Choroid plexus epithelial cell (primary cell): ENCODE measurements around the gene COPG2.
"Not testable (repeated sequence)": the region's sequence is repeated elsewhere in the genome, so short reads cannot be mapped to it uniquely, and the experiment has no call there.

Experiments
- DNase-seq: peaks from one replicate; pipeline ENCODE4 v3.0.0-alpha.2; 2010; ENCODE audit warnings: low read depth
- H3K4me3 ChIP-seq: 2 replicates; pipeline ENCODE4 v1.5.1; 2011; ENCODE audit warnings: low read depth, mild to moderate bottlenecking, control low read depth, low read length, moderate library complexity
- TF ChIP-seq, protein P1 (sequence below): conservative IDR thresholded peaks from 2 replicates; pipeline ENCODE4 v1.5.1; 2011; ENCODE audit warnings: low read depth, mild to moderate bottlenecking, control low read depth, inconsistent platforms, low read length, moderate library complexity

Gene COPG2

DNA sequence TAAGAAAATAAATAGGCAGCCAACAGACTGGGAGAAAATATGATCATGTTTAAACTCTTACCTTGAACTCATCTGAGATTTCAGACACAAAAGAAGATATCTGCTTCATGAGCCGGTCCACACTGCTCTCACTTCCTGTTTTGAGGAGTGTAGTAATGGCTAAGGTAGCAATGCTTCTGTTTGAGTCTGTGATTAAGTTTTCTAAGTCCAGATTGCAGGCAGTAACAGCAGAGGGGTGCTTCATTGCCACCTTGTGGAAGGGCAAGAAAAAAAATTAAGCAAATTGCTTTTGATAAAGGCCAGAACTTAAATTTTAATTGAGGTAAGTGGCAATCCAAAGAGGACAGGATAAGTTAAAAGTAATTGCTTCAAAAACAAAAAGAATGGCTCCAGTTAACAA, 107.6 kb downstream of the COPG2 start:
- H3K4me3 ChIP-seq = no peak overlapping the region
- TF ChIP-seq, protein P1, sequence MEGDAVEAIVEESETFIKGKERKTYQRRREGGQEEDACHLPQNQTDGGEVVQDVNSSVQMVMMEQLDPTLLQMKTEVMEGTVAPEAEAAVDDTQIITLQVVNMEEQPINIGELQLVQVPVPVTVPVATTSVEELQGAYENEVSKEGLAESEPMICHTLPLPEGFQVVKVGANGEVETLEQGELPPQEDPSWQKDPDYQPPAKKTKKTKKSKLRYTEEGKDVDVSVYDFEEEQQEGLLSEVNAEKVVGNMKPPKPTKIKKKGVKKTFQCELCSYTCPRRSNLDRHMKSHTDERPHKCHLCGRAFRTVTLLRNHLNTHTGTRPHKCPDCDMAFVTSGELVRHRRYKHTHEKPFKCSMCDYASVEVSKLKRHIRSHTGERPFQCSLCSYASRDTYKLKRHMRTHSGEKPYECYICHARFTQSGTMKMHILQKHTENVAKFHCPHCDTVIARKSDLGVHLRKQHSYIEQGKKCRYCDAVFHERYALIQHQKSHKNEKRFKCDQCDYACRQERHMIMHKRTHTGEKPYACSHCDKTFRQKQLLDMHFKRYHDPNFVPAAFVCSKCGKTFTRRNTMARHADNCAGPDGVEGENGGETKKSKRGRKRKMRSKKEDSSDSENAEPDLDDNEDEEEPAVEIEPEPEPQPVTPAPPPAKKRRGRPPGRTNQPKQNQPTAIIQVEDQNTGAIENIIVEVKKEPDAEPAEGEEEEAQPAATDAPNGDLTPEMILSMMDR = peak; percentile 53
- DNase-seq = peak; percentile 71

DNA sequence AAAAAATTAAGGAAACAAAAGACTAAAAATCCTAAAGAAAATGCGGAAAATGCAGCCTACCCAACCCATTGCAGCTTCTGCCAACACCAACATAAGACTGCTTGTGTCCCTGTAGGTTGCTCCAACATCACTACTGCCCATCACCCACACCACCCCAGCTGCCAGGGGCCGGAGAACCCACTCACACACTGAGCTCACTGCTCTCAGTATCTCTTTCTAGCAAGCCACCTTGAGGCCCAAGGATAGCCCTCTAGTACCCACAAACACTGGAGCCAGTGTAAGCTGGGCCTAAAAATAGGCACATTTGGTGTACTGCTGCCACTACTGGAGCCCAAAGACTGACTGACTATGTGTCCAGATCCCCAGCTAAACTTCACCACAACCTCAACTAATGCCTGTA, 109.4 kb downstream of the COPG2 start:
- no peak for DNase-seq
- TF ChIP-seq, protein P1 = no peak
- peak overlapping the region; percentile 6 for H3K4me3 ChIP-seq

DNA sequence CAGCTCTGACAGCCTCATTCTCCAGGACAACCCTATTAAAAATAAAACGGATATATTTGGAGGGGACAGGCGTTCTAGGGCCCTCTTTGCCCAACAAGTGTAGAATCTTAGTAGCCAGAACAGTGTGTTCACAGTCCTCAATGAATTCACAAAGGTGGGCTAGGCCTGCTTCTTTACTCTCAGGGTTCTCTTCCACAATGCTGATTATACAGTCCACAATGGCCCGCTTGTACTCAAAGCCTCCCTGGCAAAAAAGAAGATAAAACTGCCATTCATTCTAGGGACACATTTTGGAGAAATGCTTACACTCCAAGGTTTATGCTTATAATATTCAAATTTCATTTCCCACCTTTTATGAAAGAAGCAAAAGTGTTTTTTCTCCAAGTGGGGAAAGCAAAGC, 114.1 kb downstream of the COPG2 start:
- no peak overlapping the region for H3K4me3 ChIP-seq
- DNase-seq = no peak
- TF ChIP-seq, protein P1 = no peak

DNA sequence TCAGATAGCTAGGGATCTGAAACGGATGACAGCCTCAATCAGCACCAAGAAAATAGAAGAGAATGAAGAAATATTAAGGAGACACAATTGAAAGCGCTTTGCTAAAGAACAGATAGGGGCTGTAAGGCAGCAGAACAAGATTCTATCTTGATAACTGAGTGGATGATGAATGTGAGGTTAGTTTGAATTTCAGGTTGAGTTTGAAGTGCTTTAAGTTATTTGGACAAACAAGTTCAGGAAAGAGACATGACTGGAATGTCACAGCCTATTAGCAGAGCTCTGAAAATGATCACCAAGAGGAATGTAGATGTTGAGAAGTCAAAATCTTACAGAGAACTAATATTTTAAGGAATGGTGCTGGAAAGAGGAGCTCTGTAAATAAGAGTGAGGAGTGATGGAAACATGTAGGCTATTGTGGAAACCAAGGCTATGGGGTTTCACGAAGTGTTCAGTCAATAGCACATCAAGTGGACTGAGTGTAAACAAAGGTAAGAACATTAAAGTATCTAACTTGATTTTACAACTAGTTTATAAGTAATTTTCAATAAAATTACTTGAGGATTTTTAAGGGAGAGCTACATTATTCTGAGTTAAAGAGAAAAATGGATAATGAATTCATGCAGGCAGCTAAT, 115.0 kb downstream of the COPG2 start:
- no peak overlapping the region for H3K4me3 ChIP-seq
- TF ChIP-seq, protein P1 = no peak
- no peak for DNase-seq

DNA sequence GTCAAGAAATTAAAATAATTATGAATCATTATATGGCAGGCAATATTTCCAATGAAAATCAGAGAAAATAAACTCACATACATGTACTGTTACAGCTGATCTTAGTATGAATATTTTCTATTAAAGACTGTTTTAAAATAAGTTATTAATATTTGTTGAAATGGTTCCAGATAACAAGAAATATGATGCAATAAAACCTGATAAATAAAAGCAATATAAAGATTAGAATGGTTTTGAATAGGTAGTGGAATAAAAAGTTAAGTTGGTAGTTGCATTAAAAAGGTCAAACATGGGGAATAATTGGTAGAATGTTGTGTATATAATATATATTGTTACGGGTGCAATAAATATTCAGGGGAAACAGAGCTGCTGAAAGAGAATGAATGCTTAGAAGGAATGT, 124.2 kb downstream of the COPG2 start:
- DNase-seq = no peak
- TF ChIP-seq, protein P1 = no peak
- no peak overlapping the region for H3K4me3 ChIP-seq

DNA sequence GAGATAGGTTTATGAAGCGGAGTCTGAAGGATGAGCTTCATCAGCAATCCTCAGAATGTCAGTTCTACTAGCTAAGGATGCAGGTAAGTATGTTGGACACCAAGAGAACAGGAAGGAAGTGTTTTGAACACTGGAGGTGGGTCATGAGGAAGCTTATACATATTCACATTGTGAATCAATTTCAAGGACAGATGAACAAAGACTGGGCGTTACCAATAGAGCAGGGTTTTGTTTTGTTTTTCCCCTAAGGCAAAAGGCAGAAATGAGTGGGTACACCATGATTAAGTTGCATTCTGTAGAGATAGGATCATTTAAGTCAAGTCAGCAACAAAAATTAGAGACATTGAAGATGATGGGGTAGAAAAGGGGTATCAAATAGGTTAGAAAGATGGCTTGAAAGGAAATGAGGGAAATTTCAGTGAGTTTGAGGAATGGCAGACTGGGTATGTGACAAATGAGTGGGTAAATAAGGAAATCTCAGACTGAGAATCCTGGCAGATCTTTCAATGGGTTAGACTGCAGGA, 125.0 kb downstream of the COPG2 start:
- DNase-seq = no peak
- TF ChIP-seq, protein P1 = no peak
- H3K4me3 ChIP-seq = no peak overlapping the region

DNA sequence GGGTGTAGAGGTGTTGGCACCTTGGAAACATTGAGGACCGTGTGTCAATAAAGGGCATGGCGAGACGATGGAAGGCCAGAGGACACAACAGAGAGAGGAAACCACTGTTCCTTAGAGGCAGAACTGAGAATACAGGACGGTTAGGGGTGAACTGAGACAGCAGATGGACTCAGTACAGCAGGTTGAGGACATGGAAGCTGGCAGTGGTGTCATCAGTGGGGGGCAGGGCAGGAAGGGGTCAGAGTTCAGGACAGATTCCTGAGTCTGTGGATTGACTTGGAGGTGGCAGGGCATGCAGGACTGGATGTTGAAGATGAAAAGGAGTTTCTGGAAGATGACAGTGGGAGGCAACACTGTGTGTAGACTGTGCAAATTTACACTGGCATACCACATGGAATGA, 126.3 kb downstream of the COPG2 start:
- not testable (repeated sequence) for H3K4me3 ChIP-seq, DNase-seq

DNA sequence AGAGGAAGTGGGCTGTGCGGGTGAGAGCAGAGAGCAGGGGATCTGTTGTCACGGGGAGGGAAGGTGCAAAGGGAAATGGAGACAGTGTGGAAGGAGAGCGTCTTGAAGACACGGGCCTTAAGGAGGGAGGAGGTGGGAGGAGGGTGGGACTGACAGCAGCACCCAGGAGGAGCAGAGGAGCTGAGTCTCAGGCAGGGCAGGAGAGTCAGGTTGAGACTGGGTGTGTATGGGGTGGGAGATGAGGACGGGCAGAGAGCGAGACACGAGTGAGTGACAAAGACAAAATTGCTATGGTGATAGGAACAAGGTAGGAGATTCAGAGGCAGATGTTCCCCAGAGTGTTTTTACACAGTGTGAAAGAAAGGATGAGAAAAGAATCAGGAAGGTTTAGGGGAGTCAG, 127.3 kb downstream of the COPG2 start:
- DNase-seq, H3K4me3 ChIP-seq: not testable (repeated sequence)

DNA sequence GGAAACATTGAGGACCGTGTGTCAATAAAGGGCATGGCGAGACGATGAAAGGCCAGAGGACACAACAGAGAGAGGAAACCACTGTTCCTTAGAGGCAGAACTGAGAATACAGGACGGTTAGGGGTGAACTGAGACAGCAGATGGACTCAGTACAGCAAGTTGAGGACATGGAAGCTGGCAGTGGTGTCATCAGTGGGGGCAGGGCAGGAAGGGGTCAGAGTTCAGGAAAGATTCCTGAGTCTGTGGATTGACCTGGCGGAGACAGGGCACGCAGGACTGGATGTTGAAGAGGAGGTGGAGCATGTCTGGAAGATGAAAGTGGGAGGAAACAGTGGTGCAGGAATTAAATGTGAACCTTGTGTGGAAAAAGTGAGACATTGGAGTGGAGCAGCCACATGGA, 130.7 kb downstream of the COPG2 start:
- DNase-seq, H3K4me3 ChIP-seq: not testable (repeated sequence)
